Measurements from ENCODE around the gene MRPL39.

Gene MRPL39

DNA sequence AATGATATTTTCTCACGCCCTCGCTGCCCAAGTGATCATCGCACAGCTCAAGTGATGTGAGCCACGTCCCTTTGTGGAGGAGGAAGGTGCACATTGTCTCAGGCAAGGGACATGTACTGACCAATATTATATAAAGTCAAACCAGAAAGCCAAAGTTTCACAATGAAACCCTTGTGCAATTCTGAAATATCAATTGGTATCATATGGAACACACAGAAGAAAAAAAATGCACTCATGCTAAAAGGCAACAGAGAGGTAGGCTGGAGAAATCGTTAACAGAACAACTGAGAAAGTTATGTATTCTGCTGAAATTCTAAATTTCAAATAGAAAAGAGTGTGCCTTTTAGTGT is 33.6 kb upstream of the MRPL39 start:
- no peak for DNase-seq
- Histone ChIP-seq H3K27me3 (no peaks in the 10 kb centered on the region), H3K36me3 (no peaks in the 10 kb centered on the region), H3K4me1 (no peaks in the 10 kb centered on the region; the same call in none of the 2 replicates), H3K4me3 (ENCODE audit: low read depth, low read length) (peak overlapping the region; percentile 82), H3K9me3 (no peaks in the 10 kb centered on the region)
- TF ChIP-seq, protein P1, sequence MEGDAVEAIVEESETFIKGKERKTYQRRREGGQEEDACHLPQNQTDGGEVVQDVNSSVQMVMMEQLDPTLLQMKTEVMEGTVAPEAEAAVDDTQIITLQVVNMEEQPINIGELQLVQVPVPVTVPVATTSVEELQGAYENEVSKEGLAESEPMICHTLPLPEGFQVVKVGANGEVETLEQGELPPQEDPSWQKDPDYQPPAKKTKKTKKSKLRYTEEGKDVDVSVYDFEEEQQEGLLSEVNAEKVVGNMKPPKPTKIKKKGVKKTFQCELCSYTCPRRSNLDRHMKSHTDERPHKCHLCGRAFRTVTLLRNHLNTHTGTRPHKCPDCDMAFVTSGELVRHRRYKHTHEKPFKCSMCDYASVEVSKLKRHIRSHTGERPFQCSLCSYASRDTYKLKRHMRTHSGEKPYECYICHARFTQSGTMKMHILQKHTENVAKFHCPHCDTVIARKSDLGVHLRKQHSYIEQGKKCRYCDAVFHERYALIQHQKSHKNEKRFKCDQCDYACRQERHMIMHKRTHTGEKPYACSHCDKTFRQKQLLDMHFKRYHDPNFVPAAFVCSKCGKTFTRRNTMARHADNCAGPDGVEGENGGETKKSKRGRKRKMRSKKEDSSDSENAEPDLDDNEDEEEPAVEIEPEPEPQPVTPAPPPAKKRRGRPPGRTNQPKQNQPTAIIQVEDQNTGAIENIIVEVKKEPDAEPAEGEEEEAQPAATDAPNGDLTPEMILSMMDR (IDR thresholded peaks at IDR 0.05; ENCODE audit: low read depth, low read length): no peak

DNA sequence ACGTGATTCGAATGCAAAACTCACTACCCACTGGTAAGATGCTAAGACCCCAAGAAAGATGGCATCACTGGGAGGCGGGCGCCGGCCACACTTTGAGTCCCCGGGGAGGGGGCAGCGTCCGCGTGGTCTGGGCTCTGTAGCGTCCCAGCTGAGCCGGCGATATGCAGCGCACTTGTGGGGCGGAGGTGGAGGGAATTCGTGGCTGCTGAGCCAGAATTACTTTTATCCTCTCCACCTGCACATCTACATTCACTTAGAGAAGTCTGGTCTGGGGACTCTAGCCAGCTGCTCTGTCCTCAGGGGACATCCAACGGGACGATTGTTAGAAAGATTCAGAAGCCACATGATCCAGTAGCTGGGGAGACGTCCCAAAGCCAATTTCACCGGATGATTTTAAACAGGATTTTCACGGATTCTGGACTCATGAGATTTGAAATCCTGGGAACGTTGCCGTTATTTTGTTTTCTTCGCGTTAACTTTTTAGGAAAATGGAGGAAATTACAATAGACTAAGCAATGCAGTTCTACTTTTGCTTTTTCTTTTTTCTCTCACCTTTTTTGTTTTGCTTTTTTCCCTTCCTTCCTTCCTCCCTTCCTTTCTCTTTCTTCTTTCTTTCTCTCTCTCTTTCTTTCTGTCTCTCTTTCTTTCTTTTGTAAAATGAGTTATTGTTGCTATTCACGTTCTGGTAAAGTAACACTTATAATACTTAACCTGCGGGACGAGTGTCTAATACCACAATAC is 33.1 kb upstream of the MRPL39 start:
- DNase-seq: peak; percentile 85
- H3K9me3 ChIP-seq: no peaks in the 10 kb centered on the region
- peak overlapping the region; percentile 82 for H3K4me3 ChIP-seq (ENCODE audit: low read depth, low read length)
- TF ChIP-seq, protein P1 (IDR thresholded peaks at IDR 0.05; ENCODE audit: low read depth, low read length): no peak
- no peaks in the 10 kb centered on the region; the same call in none of the 2 replicates for H3K4me1 ChIP-seq
- no peaks in the 10 kb centered on the region for H3K36me3 ChIP-seq
- no peaks in the 10 kb centered on the region for H3K27me3 ChIP-seq

DNA sequence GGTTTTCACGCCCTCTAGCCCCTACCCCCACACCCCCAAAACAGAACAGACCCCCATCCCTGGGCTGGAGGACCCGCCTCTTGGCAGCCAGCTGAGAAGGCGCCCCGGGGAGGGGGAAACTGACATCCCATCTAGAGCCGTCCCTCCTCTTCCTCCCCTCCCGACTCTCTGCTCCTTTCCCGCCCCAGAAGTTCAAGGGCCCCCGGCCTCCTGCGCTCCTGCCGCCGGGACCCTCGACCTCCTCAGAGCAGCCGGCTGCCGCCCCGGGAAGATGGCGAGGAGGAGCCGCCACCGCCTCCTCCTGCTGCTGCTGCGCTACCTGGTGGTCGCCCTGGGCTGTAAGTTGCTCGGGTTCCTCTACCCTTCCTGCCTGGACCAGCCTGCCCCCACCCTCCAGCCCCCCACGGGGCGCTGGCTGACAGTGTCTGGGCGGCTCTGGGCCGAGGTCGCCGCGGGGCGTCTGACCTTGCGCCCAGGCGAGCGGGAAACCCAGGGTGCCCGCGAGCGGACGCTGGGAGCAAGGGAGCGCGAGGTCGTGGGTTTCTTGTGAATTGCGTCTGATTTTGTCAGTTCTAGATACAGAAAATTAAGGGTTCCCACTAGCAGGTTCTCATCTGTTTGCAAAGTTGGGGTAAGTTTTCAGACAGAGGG is 32.4 kb upstream of the MRPL39 start:
- Histone ChIP-seq H3K4me1 (no peaks in the 10 kb centered on the region; the same call in none of the 2 replicates), H3K27me3 (no peaks in the 10 kb centered on the region), H3K36me3 (no peaks in the 10 kb centered on the region), H3K4me3 (ENCODE audit: low read depth, low read length) (peak overlapping the region; percentile 82), H3K9me3 (no peaks in the 10 kb centered on the region)
- DNase-seq: peak; percentile 78
- TF ChIP-seq, protein P1 (IDR thresholded peaks at IDR 0.05; ENCODE audit: low read depth, low read length): peak; percentile 16; the same call in 1 of the 2 replicates

DNA sequence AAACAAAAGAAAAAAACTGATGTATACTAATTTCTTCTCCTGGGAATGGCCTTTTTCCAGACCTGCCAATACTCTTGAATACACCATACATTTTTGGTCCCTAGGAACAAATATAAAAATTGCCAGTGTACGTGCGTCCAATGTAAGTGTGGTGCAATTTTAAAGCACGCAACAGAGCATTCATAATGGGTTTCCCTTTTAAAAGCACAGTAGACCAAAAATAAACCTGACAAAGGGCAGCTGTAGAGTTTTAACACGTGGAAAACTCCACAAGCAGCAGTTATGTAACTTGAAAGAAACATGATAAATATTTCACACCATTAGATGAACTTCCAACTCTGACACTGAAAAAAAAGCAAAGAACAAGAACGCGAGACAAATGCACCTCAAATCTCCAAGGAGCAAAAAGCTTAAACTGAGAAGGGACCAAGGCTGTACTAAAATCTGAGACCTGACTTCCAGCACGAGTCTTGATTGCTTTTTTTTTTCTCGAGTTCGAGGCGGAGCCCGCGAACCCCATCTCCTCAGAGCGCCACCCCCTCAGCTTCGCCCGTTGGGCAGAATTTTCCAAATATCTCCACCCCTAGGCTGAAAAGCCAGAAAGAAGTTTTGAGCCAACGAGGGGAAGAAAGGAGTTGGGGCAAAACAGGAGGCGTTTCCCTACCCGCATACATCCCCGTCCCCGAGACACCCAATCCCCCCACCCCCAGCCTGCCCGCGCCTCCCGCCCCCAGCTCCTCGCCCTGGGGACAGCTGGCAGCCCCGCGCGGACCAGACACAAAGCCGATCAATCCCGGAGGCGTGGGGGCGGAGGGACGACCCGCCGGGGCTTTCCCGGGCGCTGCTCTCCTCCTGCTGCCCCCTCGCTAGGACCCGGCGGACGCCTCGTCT is 31.6 kb upstream of the MRPL39 start, which contains the start of gene JAM2:
JAM2 (plus strand) TSS at position 599 of the 891 bp plus-strand sequence. CDS start 564 bp downstream, outside the sequence.
- Histone ChIP-seq H3K9me3 (no peaks in the 10 kb centered on the region), H3K4me3 (ENCODE audit: low read depth, low read length) (peak within 1 kb of the TSS; percentile 82), H3K4me1 (no peaks in the 10 kb centered on the region; the same call in none of the 2 replicates), H3K36me3 (no peaks in the 10 kb centered on the region), H3K27me3 (no peaks in the 10 kb centered on the region)
- DNase-seq: peak; percentile 79
- TF ChIP-seq, protein P1 (IDR thresholded peaks at IDR 0.05; ENCODE audit: low read depth, low read length): no peak

DNA sequence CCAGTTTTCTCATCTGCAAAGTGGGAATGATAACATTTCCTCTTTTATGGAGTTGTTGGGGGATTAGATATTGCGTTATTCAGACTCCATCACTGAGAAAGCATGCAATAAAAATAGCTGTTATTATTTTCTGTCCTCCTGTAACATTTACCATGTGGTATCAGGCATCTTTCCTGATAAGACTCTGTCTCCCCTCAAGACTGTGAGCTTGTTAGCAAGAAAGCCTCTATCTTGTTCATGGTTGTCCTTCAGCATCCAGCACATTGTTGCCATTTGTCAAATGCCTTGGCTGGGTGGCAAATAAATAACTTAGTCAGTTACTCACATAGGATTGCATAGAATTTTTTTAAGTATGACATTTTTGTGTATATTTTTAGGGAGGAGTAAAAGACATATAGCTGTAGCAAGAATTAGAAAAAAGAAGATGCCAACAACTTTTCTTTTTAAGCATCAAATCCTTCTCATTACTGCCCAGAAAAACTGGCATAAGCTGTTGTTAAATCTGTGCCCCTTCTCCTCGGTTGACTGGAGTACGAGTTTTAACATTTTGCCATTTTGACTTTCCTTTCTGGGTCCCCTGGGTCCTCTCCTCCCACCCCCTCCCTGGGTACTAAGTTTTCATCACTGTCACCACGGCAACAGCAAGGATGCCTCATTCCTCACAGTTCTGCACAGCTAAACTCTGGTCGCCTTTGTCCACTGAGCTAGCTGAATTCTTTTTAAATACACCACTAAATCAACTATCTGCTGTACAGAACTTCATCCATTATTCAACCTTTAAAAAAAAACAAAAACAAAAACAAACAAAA is 30.8 kb upstream of the MRPL39 start:
- no peak overlapping the region for H3K4me3 ChIP-seq (ENCODE audit: low read depth, low read length)
- no peak for DNase-seq
- TF ChIP-seq, protein P1 (IDR thresholded peaks at IDR 0.05; ENCODE audit: low read depth, low read length): no peak
- no peaks in the 10 kb centered on the region for H3K27me3 ChIP-seq
- H3K4me1 ChIP-seq: no peaks in the 10 kb centered on the region; the same call in none of the 2 replicates
- no peaks in the 10 kb centered on the region for H3K9me3 ChIP-seq
- H3K36me3 ChIP-seq: no peaks in the 10 kb centered on the region
